Spleen (tissue), 7 donors: ENCODE data around the gene ARL8B.

Source experiments
- CTCF ChIP-seq, 11 experiments: fragments of 200-600 bp in 7 of 11; fragments of 450-650 bp in 4 of 11; sonication (generic) in 4 of 11; IDR thresholded peaks in 8 of 11; conservative IDR thresholded peaks in 3 of 11; 1 replicate in 7 of 11; 2 replicates in 4 of 11; pipeline versions ENCODE4 v1.4.0 to v1.8.0; 2016 to 2021; ENCODE audit warnings: antibody characterized with exemption in 11 of 11, inconsistent platforms in 4 of 11, mild to moderate bottlenecking in 1 of 11
- POLR2A ChIP-seq, 3 donors: fragments of 450-650 bp; IDR thresholded peaks; one replicate each; pipeline ENCODE4 v1.5.1; 2017; ENCODE audit warnings: antibody characterized with exemption in 3 of 3, mild to moderate bottlenecking in 1 of 3
- POLR2AphosphoS5 ChIP-seq, 3 donors: sonication (generic); formaldehyde crosslinking; IDR thresholded peaks; one replicate each; pipeline ENCODE4 v1.5.1; 2017; ENCODE audit warnings: antibody characterized with exemption in 3 of 3
- donor health status: DM: no; HTN: no; CAD: no; lungs with moderate emphysema.
- donor health status: DM: no; HTN: no; CAD: no.
- donor health status: DM: no; HTN: no; CAD: no.

DNA sequence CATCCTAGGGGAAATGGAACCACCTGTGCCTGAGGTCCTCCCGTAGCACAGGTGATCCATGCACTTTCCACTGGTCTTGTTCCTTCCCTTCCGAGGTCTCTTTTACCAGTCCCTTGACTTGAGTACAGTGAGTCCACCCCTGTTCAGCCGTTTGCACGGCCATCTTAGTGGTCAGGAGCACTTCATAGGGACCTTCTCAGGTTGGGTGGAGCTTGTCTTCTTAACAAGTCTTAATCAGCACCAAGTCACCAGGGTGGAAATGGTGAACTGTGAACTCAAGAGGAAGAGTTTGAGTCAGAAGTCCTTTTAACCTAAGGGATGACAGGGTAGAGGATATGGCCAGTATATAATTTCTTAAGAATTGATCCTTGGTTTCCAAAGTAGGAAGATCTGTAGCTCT is 21.4 kb downstream of the ARL8B start:
- TF ChIP-seq POLR2A (IDR thresholded peaks at IDR 0.05) = no peak
- TF ChIP-seq POLR2AphosphoS5 (IDR thresholded peaks at IDR 0.05) = no peak
- no peak for TF ChIP-seq CTCF (IDR thresholded peaks at IDR 0.05 in 8 of 11, conservative IDR thresholded peaks at IDR 0.05 in 3 of 11)
